GM06990 (cell line): ENCODE data around the gene JAKMIP2.

Source experiments
- DNase-seq: peaks from one replicate; pipeline ENCODE4 v3.0.0-alpha.2; 2011; ENCODE audit not compliant: insufficient read length; ENCODE audit errors: extremely low read depth
- H3K27me3 ChIP-seq: replicated peaks from 2 replicates; pipeline ENCODE4 v1.6.0; 2011; ENCODE audit warnings: low read length; ENCODE audit not compliant: control insufficient read depth, insufficient read depth
- H3K36me3 ChIP-seq: 2 replicates; pipeline ENCODE4 v1.5.1; 2011; ENCODE audit warnings: low read length; ENCODE audit not compliant: control insufficient read depth, insufficient read depth
- H3K4me3 ChIP-seq: replicated peaks from 2 replicates; pipeline ENCODE4 v1.5.1; 2011; ENCODE audit warnings: low read depth, mild to moderate bottlenecking, control low read depth, low read length
- TF ChIP-seq, protein P1 (sequence below): IDR thresholded peaks from 2 replicates; pipeline ENCODE4 v1.5.1; 2011; ENCODE audit warnings: low read length, control low read depth, mild to moderate bottlenecking, inconsistent platforms; ENCODE audit not compliant: insufficient read depth, poor library complexity, severe bottlenecking

The JAKMIP2 gene

GRCh38 chr5:147564124-147564486 is 218.4 kb downstream of the JAKMIP2 start:
- TF ChIP-seq, protein P1, sequence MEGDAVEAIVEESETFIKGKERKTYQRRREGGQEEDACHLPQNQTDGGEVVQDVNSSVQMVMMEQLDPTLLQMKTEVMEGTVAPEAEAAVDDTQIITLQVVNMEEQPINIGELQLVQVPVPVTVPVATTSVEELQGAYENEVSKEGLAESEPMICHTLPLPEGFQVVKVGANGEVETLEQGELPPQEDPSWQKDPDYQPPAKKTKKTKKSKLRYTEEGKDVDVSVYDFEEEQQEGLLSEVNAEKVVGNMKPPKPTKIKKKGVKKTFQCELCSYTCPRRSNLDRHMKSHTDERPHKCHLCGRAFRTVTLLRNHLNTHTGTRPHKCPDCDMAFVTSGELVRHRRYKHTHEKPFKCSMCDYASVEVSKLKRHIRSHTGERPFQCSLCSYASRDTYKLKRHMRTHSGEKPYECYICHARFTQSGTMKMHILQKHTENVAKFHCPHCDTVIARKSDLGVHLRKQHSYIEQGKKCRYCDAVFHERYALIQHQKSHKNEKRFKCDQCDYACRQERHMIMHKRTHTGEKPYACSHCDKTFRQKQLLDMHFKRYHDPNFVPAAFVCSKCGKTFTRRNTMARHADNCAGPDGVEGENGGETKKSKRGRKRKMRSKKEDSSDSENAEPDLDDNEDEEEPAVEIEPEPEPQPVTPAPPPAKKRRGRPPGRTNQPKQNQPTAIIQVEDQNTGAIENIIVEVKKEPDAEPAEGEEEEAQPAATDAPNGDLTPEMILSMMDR = no peak
- DNase-seq = no peak
- H3K36me3 ChIP-seq = no peaks in the 10 kb centered on the region
- H3K4me3 ChIP-seq = no peak overlapping the region
- H3K27me3 ChIP-seq = no peaks in the 10 kb centered on the region; the same call in 1 of the 2 replicates

DNA sequence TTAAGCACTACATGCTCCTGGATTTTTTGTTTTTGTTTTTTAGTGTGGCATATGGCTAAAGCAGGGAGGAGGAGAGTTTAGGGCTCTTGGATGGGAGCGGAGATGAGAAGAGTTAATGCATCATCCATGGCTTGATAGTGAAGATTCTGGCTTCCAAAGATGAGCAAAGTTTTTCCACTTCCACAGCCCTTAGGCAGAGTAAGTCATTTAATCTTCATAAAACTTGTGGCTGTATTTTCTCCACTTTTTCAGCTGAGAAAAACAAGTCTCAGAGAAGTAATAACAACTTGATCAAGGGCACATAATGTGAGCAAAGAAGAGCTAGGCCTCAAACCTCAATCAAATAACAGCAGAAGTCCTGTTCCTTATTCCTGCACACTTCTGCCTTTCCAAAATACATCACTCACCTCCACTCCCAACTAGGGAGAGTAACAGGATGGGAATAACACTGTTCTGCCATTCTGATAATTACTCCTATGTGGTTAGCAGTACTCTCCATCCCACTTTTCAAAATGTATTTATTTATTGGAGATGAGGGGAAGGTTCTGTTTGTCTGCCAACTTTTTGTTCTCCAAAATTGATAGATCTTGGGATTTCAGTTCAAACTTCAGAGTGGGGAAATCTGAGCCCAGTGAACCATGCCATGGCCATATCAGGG is 218.9 kb downstream of the JAKMIP2 start:
- Histone ChIP-seq H3K4me3 (no peak overlapping the region), H3K27me3 (no peaks in the 10 kb centered on the region; the same call in 1 of the 2 replicates), H3K36me3 (no peaks in the 10 kb centered on the region)
- TF ChIP-seq, protein P1 = no peak
- no peak for DNase-seq

DNA sequence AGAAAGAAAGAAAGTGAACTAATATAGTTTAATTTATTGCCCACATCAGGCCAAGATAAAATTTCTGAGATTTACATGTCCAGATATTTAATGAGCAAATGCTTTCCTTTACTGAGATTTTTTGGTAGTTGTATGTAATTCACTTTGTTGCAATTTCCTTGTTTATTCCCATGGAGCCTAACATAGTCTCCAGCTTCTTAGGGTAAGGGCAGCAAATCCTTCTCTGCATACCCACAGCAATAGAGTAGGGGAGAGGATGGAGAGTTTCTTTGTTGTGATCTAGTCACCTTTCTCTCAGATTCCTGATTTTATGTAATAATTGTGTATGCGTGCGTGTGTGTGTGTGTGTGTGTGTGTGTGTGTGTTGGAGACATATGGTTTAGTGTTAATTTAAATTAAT is 221.1 kb downstream of the JAKMIP2 start:
- TF ChIP-seq, protein P1 = no peak
- Histone ChIP-seq H3K36me3 (no peaks in the 10 kb centered on the region), H3K27me3 (no peaks in the 10 kb centered on the region; the same call in none of the 2 replicates), H3K4me3 (no peak overlapping the region)
- DNase-seq = no peak

DNA sequence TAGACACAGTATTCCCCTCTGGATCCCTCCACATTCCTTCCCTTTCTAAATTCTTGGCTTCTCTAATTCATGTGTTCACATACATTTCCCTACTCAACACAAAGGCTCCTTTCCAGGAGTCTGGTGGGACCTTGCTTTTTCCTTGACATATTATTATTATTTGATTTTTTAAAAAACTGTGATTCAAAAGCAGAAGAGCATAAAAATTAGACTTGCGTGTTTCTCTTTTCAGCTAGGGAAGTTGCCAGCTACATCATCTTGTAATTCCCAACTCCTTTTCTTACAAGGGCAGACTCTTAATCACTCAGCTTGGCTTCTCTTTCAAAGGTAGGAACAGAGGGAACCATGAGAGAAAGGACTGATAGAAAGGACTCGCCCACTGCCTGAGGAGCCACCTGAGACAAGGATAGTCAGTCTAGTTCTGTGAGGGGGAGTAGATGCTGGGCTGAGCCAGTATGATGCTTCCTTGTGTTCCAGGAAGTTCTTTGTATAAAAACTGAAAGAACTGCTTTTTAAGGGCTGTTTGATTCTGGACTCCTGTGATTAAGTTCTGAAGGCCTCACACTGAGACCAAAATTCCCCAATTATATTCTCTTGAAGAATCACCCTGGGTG is 221.7 kb downstream of the JAKMIP2 start:
- no peak for DNase-seq
- Histone ChIP-seq H3K27me3 (no peaks in the 10 kb centered on the region; the same call in none of the 2 replicates), H3K36me3 (no peaks in the 10 kb centered on the region), H3K4me3 (no peak overlapping the region)
- TF ChIP-seq, protein P1 = no peak

DNA sequence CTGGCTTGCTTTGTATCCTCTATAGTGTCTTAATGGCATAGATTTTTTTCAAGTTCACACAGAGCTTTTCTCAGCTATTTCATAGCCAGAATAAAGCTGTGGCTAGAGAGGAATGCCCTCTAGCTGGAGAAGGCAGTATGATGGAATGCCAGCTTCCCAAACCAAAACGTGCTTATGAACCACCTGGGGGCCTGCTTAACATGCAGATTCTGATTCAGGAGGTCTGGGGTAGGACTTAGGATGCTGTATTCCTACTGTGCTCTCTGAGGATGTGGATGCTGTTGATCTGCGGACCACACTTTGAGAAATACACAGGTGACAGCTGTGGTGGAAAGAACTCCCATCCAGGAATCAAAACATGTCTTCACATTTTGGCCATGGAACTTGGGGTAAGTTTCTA is 222.8 kb downstream of the JAKMIP2 start:
- Histone ChIP-seq H3K36me3 (no peaks in the 10 kb centered on the region), H3K4me3 (no peak overlapping the region), H3K27me3 (no peaks in the 10 kb centered on the region; the same call in none of the 2 replicates)
- TF ChIP-seq, protein P1 = no peak
- DNase-seq = no peak
